PC-3 (cell line): ENCODE measurements around the gene POPDC2. TPM values are rescaled to one million over a fixed set of nuclear protein-coding genes. Genes with fewer than 3 reads are reported as not detected.

Experiments used
- ATAC-seq: fragments of 200-7000 bp; cut with Tn5 transposase; 2 replicates; pipeline ENCODE4 v1.9.1; 2020; ENCODE audit warnings: mild to moderate bottlenecking, moderate library complexity
- BruUV-seq: library from RNA; stranded (reverse); fragments of 400-500 nt; replicated peaks from 2 replicates; lab custom pipeline; 2021; lab: Mats Ljungman, UMichigan
- CTCF ChIA-PET: fragments of 300-600 bp; sonication (Branson Sonifier 250); formaldehyde crosslinking; loops from one replicate; lab custom pipeline; 2022; ENCODE audit warnings: antibody characterized with exemption; lab: Charles Lee
- POLR2A ChIA-PET: fragments of 300-600 bp; sonication (Branson Sonifier 250); formaldehyde crosslinking; loops from one replicate; lab custom pipeline; 2022; ENCODE audit warnings: antibody characterized with exemption; ENCODE audit not compliant: unreplicated experiment; lab: Charles Lee
- DNase-seq: peaks from one replicate; pipeline ENCODE4 v3.0.0-alpha.2; 2015
- H2AFZ ChIP-seq: fragments of 300-600 bp; sonication (generic); 2 replicates; pipeline ENCODE4 v1.6.0; 2016; ENCODE audit warnings: antibody characterized with exemption, low read length
- H3F3A ChIP-seq: fragments of 300-600 bp; sonication (generic); one replicate; pipeline ENCODE4 v1.6.0; 2017; ENCODE audit warnings: antibody characterized with exemption, low read length, control low read depth, mild to moderate bottlenecking; ENCODE audit not compliant: unreplicated experiment
- H3K27ac ChIP-seq: fragments of 300-600 bp; sonication (generic); 2 replicates; pipeline ENCODE4 v1.5.1; 2016; ENCODE audit warnings: mild to moderate bottlenecking, low read length
- H3K27me3 ChIP-seq: fragments of 300-600 bp; sonication (generic); 2 replicates; pipeline ENCODE4 v1.6.1; 2016; ENCODE audit warnings: low read length, mixed read lengths
- H3K36me3 ChIP-seq: fragments of 300-600 bp; sonication (generic); 2 replicates; pipeline ENCODE4 v1.6.1; 2016; ENCODE audit warnings: low read depth, mixed run types, low read length, mixed read lengths
- H3K4me1 ChIP-seq: fragments of 300-600 bp; sonication (generic); 2 replicates; pipeline ENCODE4 v1.5.1; 2016; ENCODE audit warnings: low read length; ENCODE audit not compliant: insufficient read depth
- H3K4me2 ChIP-seq: fragments of 300-600 bp; sonication (generic); 2 replicates; pipeline ENCODE4 v1.6.0; 2016; ENCODE audit warnings: low read length
- H3K4me3 ChIP-seq: fragments of 300-600 bp; sonication (generic); 2 replicates; pipeline ENCODE4 v1.5.1; 2016; ENCODE audit warnings: mild to moderate bottlenecking, low read length, mixed read lengths
- H3K79me2 ChIP-seq: fragments of 300-600 bp; sonication (generic); 2 replicates; pipeline ENCODE4 v1.6.1; 2017; ENCODE audit warnings: low read length, mixed read lengths
- H3K9ac ChIP-seq: fragments of 300-600 bp; sonication (generic); 2 replicates; pipeline ENCODE4 v1.6.0; 2016; ENCODE audit warnings: mild to moderate bottlenecking, low read length
- H3K9me2 ChIP-seq: fragments of 300-600 bp; sonication (generic); replicated peaks from 2 replicates; pipeline ENCODE4 v1.6.1; 2016; ENCODE audit warnings: mixed run types, low read length, mixed read lengths
- H3K9me3 ChIP-seq: fragments of 300-600 bp; sonication (generic); 2 replicates; pipeline ENCODE4 v1.6.1; 2016; ENCODE audit warnings: low read length, mixed read lengths
- H4K20me1 ChIP-seq: fragments of 300-600 bp; sonication (generic); 2 replicates; pipeline ENCODE4 v1.6.1; 2016; ENCODE audit warnings: low read length, mixed read lengths
- CTCF ChIP-seq: fragments of 300-600 bp; sonication (generic); conservative IDR thresholded peaks from 2 replicates; pipeline ENCODE4 v1.5.1; 2017; ENCODE audit warnings: antibody characterized with exemption, low read depth, mild to moderate bottlenecking, low read length
- EZH2 ChIP-seq: fragments of 300-600 bp; sonication (generic); IDR thresholded peaks from one replicate; pipeline ENCODE4 v1.6.1; 2017; ENCODE audit warnings: antibody characterized with exemption, mild to moderate bottlenecking, low read length; ENCODE audit not compliant: unreplicated experiment
- EZH2phosphoT487 ChIP-seq: fragments of 300-600 bp; sonication (generic); IDR thresholded peaks from 2 replicates; pipeline ENCODE4 v1.6.1; 2018; ENCODE audit warnings: mild to moderate bottlenecking, antibody characterized with exemption, low read length, borderline replicate concordance
- intact Hi-C: fragments of 100-400 bp; cut with micrococcal nuclease; formaldehyde crosslinking; loops from 2 replicates; pipeline ENCODE4 v1.9.0; 2023
- total RNA-seq: library from RNA; depleted of rRNA; stranded (reverse); fragments of >200 nt; gene quantifications from 2 replicates; pipeline ENCODE4 v1.2.3, GENCODE V29; 2014

The POPDC2 gene
- total RNA-seq, 1 experiment from 2014 or later = 0.62 TPM

- H3K4me3 ChIP-seq = no peak overlapping the region
- no peak for TF ChIP-seq EZH2
- no peak for TF ChIP-seq CTCF
- no peak for TF ChIP-seq EZH2phosphoT487
- ATAC-seq = no peak
- no peaks in the 10 kb centered on the region for H3K27me3 ChIP-seq
- POLR2A ChIA-PET = no interaction called here
- DNase-seq = no peak
- no peaks in the 10 kb centered on the region for H3K9me2 ChIP-seq
- intact Hi-C loops = no loop called here
- H2AFZ ChIP-seq = no peak overlapping the region
- no peak overlapping the region for H3K4me2 ChIP-seq
- no TSS peak for BruUV-seq
- H3F3A ChIP-seq = peaks cover 4% of the 10 kb centered on the region
- H3K79me2 ChIP-seq = no peaks in the 10 kb centered on the region
- CTCF ChIA-PET = no interaction called here
- H3K9ac ChIP-seq = no peak overlapping the region
- H3K9me3 ChIP-seq = no peaks in the 10 kb centered on the region
- H4K20me1 ChIP-seq = no peaks in the 10 kb centered on the region
- no peak overlapping the region for H3K27ac ChIP-seq
- H3K4me1 ChIP-seq = peaks cover 24% of the 10 kb centered on the region
- H3K36me3 ChIP-seq = no peaks in the 10 kb centered on the region
These were observed 13.2 kb downstream of the POPDC2 start for GRCh38 chr3:119647171-119647570.

- H3K27me3 ChIP-seq = no peaks in the 10 kb centered on the region
- H4K20me1 ChIP-seq = no peaks in the 10 kb centered on the region
- H3K9ac ChIP-seq = no peak overlapping the region
- ChIA-PET POLR2A (no interaction called here), CTCF (no interaction called here)
- H3K27ac ChIP-seq = no peak overlapping the region
- H3K4me3 ChIP-seq = no peak overlapping the region
- H3K4me2 ChIP-seq = no peak overlapping the region
- no peaks in the 10 kb centered on the region for H3K79me2 ChIP-seq
- no peak for DNase-seq
- H3K4me1 ChIP-seq = peaks cover 26% of the 10 kb centered on the region
- no peak overlapping the region for H2AFZ ChIP-seq
- peaks cover 4% of the 10 kb centered on the region for H3F3A ChIP-seq
- no TSS peak for BruUV-seq
- no peaks in the 10 kb centered on the region for H3K36me3 ChIP-seq
- no peaks in the 10 kb centered on the region for H3K9me2 ChIP-seq
- no peak for ATAC-seq
- no peak for TF ChIP-seq CTCF
- no peaks in the 10 kb centered on the region for H3K9me3 ChIP-seq
- intact Hi-C loops = no loop called here
These were observed 14.6 kb downstream of the POPDC2 start for GRCh38 chr3:119645813-119646212.

DNA sequence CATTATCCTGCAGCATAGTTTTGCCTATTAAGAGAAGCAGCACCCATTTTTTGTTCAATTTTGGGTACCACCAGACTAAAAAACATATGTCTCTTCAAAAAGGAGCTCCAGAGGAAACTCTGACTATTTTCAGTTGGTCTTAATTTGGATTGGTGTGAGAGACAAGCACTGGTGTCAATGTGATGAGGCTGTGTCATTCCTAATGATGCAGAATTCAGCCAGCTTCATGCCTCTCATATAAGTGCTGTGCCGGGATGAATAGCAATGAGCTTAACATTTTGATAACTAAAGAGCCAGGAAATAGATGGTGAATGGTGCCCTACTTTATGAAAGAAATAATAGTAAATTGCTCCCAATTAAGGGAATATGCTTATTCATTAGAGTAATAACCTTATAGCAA, 15.9 kb downstream of the POPDC2 start:
- Histone ChIP-seq H3K4me1 (peaks cover 26% of the 10 kb centered on the region), H3F3A (peaks cover 4% of the 10 kb centered on the region), H3K9me3 (no peaks in the 10 kb centered on the region), H2AFZ (peak overlapping the region; percentile 7; the same call in 1 of the 2 replicates), H3K27me3 (no peaks in the 10 kb centered on the region), H3K4me2 (peak overlapping the region; percentile 64; the same call in 1 of the 2 replicates), H3K9me2 (no peaks in the 10 kb centered on the region), H3K36me3 (no peaks in the 10 kb centered on the region), H3K4me3 (no peak overlapping the region), H3K27ac (peak overlapping the region; percentile 89), H4K20me1 (no peaks in the 10 kb centered on the region), H3K79me2 (no peaks in the 10 kb centered on the region), H3K9ac (peak overlapping the region; percentile 36)
- no peak for DNase-seq
- intact Hi-C loops = no loop called here
- BruUV-seq = no TSS peak
- CTCF ChIA-PET = no interaction called here
- no peak for ATAC-seq
- POLR2A ChIA-PET = interaction anchor here (0.5 kb wide), 1 partner anchor 16 kb away, joined by 5 read pairs; the partner anchor contains the start of gene POPDC2
- no peak for TF ChIP-seq EZH2phosphoT487
- TF ChIP-seq EZH2 = no peak
- no peak for TF ChIP-seq CTCF
